Measurements from ENCODE around the gene E2F1. TPM values are rescaled to one million over a fixed set of nuclear protein-coding genes. Genes with fewer than 3 reads are reported as not detected.
A peak's percentile ranks its signal among the peaks of the same experiment; 100 is the strongest.

E2F1 gene
- total RNA-seq, 1 donor from 2014 or later, result 3.9 TPM

- intact Hi-C loops (cut with DNase I), result no loop called here
These were observed 10.8 kb downstream of the E2F1 start for GRCh38 chr20:33675136-33675959.

GRCh38 chr20:33674294-33675135, 11.7 kb downstream of the E2F1 start, which contains the start of gene NECAB3:
NECAB3 (minus strand) TSS chr20:33674428; CDS start chr20:33674352, 76 bp downstream.
- DNase-seq (peak; percentile 87), ATAC-seq (peak; percentile 92 to 94)
- intact Hi-C loops (cut with DNase I), result no loop called here
- Histone ChIP-seq H3K9me3 (no peaks in the 10 kb centered on the region), H3K4me3 (peak within 1 kb of the TSS; percentile 67), H3K27ac (peak within 1 kb of the TSS; percentile 83), H3K4me1 (peaks cover 36% of the 10 kb centered on the region), H3K36me3 (peaks cover 6% of the 10 kb centered on the region), H3K27me3 (ENCODE audit: low read depth) (no peaks in the 10 kb centered on the region)
- no peak for TF ChIP-seq CTCF (IDR thresholded peaks at IDR 0.05)

More at GRCh38 chr20:33675136-33675959, 10.8 kb downstream of the E2F1 start:
- ATAC-seq, result peak; percentile 1 to 15
- Histone ChIP-seq H3K4me1 (peaks cover 36% of the 10 kb centered on the region), H3K36me3 (peaks cover 6% of the 10 kb centered on the region), H3K4me3 (peak overlapping the region; percentile 67), H3K9me3 (no peaks in the 10 kb centered on the region), H3K27ac (peak overlapping the region; percentile 83), H3K27me3 (ENCODE audit: low read depth) (no peaks in the 10 kb centered on the region)
- DNase-seq, result no peak
- TF ChIP-seq CTCF (IDR thresholded peaks at IDR 0.05), result no peak

- DNase-seq (peak; percentile 70), ATAC-seq (peak; percentile 4 to 20)
- H3K36me3 ChIP-seq, result peaks cover 13% of the 10 kb centered on the region
- peak overlapping the region; percentile 83 for H3K27ac ChIP-seq
- H3K27me3 ChIP-seq (ENCODE audit: low read depth), result no peaks in the 10 kb centered on the region
- intact Hi-C loops (cut with DNase I), result no loop called here
- TF ChIP-seq CTCF (IDR thresholded peaks at IDR 0.05), result no peak
- H3K4me3 ChIP-seq, result peak overlapping the region; percentile 67
- H3K9me3 ChIP-seq, result no peaks in the 10 kb centered on the region
- peaks cover 36% of the 10 kb centered on the region for H3K4me1 ChIP-seq
These were observed 12.5 kb downstream of the E2F1 start for GRCh38 chr20:33673410-33674293.

GRCh38 chr20:33673114-33673409, 13.1 kb downstream of the E2F1 start:
- no peak for TF ChIP-seq CTCF (IDR thresholded peaks at IDR 0.05)
- Histone ChIP-seq H3K4me3 (peak overlapping the region; percentile 67), H3K36me3 (peaks cover 15% of the 10 kb centered on the region), H3K27me3 (ENCODE audit: low read depth) (no peaks in the 10 kb centered on the region), H3K4me1 (peaks cover 42% of the 10 kb centered on the region), H3K27ac (peak overlapping the region; percentile 83), H3K9me3 (no peaks in the 10 kb centered on the region)
- intact Hi-C loops (cut with DNase I), result no loop called here
- DNase-seq, result no peak
- no peak for ATAC-seq

Data from lower lobe of right lung (tissue), 2 donors.